Ishikawa (cell line): Measurements from ENCODE around the gene CDH13.

ENCODE experiments used
- CEBPB ChIP-seq: IDR thresholded peaks from 2 replicates; pipeline ENCODE4 v1.6.1; 2012
- CREB1 ChIP-seq: IDR thresholded peaks from 2 replicates; pipeline ENCODE4 v1.6.1; 2012; ENCODE audit warnings: low read depth
- EGR1 ChIP-seq: IDR thresholded peaks from 2 replicates; pipeline ENCODE4 v1.6.1; 2012
- EP300 ChIP-seq: IDR thresholded peaks from 2 replicates; pipeline ENCODE4 v1.6.1; 2012; ENCODE audit warnings: borderline replicate concordance
- FOXM1 ChIP-seq: IDR thresholded peaks from 2 replicates; pipeline ENCODE4 v1.6.1; 2012; ENCODE audit warnings: low read depth, borderline replicate concordance
- MAX ChIP-seq: IDR thresholded peaks from 2 replicates; pipeline ENCODE4 v1.6.1; 2012
- NFIC ChIP-seq: IDR thresholded peaks from 2 replicates; pipeline ENCODE4 v1.6.1; 2012
- RAD21 ChIP-seq: IDR thresholded peaks from 2 replicates; pipeline ENCODE4 v1.6.1; 2012; ENCODE audit warnings: low read depth
- REST ChIP-seq: IDR thresholded peaks from 2 replicates; pipeline ENCODE4 v1.6.1; 2012; ENCODE audit warnings: low read depth, mild to moderate bottlenecking
- TAF1 ChIP-seq: IDR thresholded peaks from 2 replicates; pipeline ENCODE4 v1.6.1; 2012; ENCODE audit warnings: low read depth, mild to moderate bottlenecking
- TCF12 ChIP-seq: IDR thresholded peaks from 2 replicates; pipeline ENCODE4 v1.6.1; 2012; ENCODE audit warnings: low read depth
- TEAD4 ChIP-seq: IDR thresholded peaks from 2 replicates; pipeline ENCODE4 v1.6.1; 2012
- USF1 ChIP-seq: IDR thresholded peaks from 2 replicates; pipeline ENCODE4 v1.6.1; 2012
- YY1 ChIP-seq: IDR thresholded peaks from 2 replicates; pipeline ENCODE4 v1.6.1; 2012; ENCODE audit warnings: low read depth
- ZBTB7A ChIP-seq: IDR thresholded peaks from 2 replicates; pipeline ENCODE4 v1.6.1; 2012; ENCODE audit warnings: low read depth

The CDH13 gene

GRCh38 chr16:83002351-83003334, 375.9 kb downstream of the CDH13 start:
- no peak for TF ChIP-seq REST
- no peak for TF ChIP-seq EP300
- no peak for TF ChIP-seq MAX
- TF ChIP-seq RAD21: no peak
- TF ChIP-seq ZBTB7A: no peak
- TF ChIP-seq TCF12: no peak
- no peak for TF ChIP-seq EGR1
- TF ChIP-seq FOXM1: no peak
- no peak for TF ChIP-seq YY1
- no peak for TF ChIP-seq CREB1
- TF ChIP-seq USF1: no peak

- no peak for TF ChIP-seq ZBTB7A
- TF ChIP-seq TEAD4: no peak
- TF ChIP-seq TCF12: no peak
- TF ChIP-seq RAD21: no peak
- no peak for TF ChIP-seq NFIC
- TF ChIP-seq TAF1: no peak
- no peak for TF ChIP-seq YY1
- TF ChIP-seq EGR1: no peak
- TF ChIP-seq CEBPB: no peak
- no peak for TF ChIP-seq REST
These were observed 378.3 kb downstream of the CDH13 start for GRCh38 chr16:83004868-83005652.

GRCh38 chr16:83005653-83006160, 378.9 kb downstream of the CDH13 start:
- TF ChIP-seq TAF1 (no peak), TEAD4 (no peak), CEBPB (no peak), YY1 (no peak), CREB1 (no peak), MAX (no peak), ZBTB7A (no peak), RAD21 (no peak), FOXM1 (no peak), TCF12 (no peak), EP300 (no peak), NFIC (no peak), USF1 (no peak)

GRCh38 chr16:83010776-83011720, 384.3 kb downstream of the CDH13 start:
- no peak for TF ChIP-seq CEBPB

- no peak for TF ChIP-seq YY1
- no peak for TF ChIP-seq TEAD4
- no peak for TF ChIP-seq REST
- no peak for TF ChIP-seq CREB1
- TF ChIP-seq EP300: no peak
- no peak for TF ChIP-seq CEBPB
- no peak for TF ChIP-seq NFIC
- TF ChIP-seq USF1: no peak
- no peak for TF ChIP-seq TCF12
- TF ChIP-seq TAF1: no peak
- TF ChIP-seq RAD21: no peak
- no peak for TF ChIP-seq ZBTB7A
These were observed 385.2 kb downstream of the CDH13 start for GRCh38 chr16:83011939-83012338.
